Measurements from ENCODE around the gene ASIC3.

- TF ChIP-seq POLR2A (IDR thresholded peaks at IDR 0.05) (no peak), POLR2AphosphoS5 (IDR thresholded peaks at IDR 0.05) (no peak)
- TF ChIP-seq, protein P1, sequence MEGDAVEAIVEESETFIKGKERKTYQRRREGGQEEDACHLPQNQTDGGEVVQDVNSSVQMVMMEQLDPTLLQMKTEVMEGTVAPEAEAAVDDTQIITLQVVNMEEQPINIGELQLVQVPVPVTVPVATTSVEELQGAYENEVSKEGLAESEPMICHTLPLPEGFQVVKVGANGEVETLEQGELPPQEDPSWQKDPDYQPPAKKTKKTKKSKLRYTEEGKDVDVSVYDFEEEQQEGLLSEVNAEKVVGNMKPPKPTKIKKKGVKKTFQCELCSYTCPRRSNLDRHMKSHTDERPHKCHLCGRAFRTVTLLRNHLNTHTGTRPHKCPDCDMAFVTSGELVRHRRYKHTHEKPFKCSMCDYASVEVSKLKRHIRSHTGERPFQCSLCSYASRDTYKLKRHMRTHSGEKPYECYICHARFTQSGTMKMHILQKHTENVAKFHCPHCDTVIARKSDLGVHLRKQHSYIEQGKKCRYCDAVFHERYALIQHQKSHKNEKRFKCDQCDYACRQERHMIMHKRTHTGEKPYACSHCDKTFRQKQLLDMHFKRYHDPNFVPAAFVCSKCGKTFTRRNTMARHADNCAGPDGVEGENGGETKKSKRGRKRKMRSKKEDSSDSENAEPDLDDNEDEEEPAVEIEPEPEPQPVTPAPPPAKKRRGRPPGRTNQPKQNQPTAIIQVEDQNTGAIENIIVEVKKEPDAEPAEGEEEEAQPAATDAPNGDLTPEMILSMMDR (IDR thresholded peaks at IDR 0.05 in 8 of 11, conservative IDR thresholded peaks at IDR 0.05 in 3 of 11), result peak in 1 of 11 experiments; percentile 8
Measured at GRCh38 chr7:151060113-151060415, 11.7 kb downstream of the ASIC3 start.
